ENCODE data around the gene PCNX3. TPM values are rescaled to one million over a fixed set of nuclear protein-coding genes. Genes with fewer than 3 reads are reported as not detected.

The PCNX3 gene
- total and polyA plus RNA-seq, 2 of the 13 experiments (the other 11 are each of a cell fraction or from before 2014, with no cell fraction given), result 16.2 to 23.0 TPM

GRCh38 chr11:65615229-65615949 is at the start of gene PCNX3 (continued):
- peak; percentile 95 for TF ChIP-seq ZBTB25 (CRISPR knock-in tag; IDR thresholded peaks at IDR 0.05)
- peak; percentile 60; the same call in 1 of the 2 replicates for TF ChIP-seq KDM5B (CRISPR knock-in tag; IDR thresholded peaks at IDR 0.05; ENCODE audit: borderline replicate concordance)
- TF ChIP-seq ZSCAN12 (CRISPR knock-in tag; IDR thresholded peaks at IDR 0.05), result no peak
- peak; percentile 74 for TF ChIP-seq TBX2 (CRISPR knock-in tag; IDR thresholded peaks at IDR 0.05; ENCODE audit: borderline replicate concordance)
- TF ChIP-seq BRD4 (CRISPR knock-in tag; IDR thresholded peaks at IDR 0.05), result no peak
- TF ChIP-seq IRX3 (CRISPR knock-in tag; IDR thresholded peaks at IDR 0.05; ENCODE audit: borderline replicate concordance, low read depth), result no peak
- TF ChIP-seq NRL (CRISPR knock-in tag; IDR thresholded peaks at IDR 0.05; ENCODE audit: borderline replicate concordance), result no peak
- peak; percentile 69; the same call in 1 of the 2 replicates for TF ChIP-seq DR1 (CRISPR knock-in tag; IDR thresholded peaks at IDR 0.05)
- no peak for TF ChIP-seq PAWR (CRISPR knock-in tag; IDR thresholded peaks at IDR 0.05; ENCODE audit: borderline replicate concordance)
- no peak for TF ChIP-seq MZF1 (CRISPR knock-in tag; IDR thresholded peaks at IDR 0.05; ENCODE audit: borderline replicate concordance)
- peak; percentile 18; the same call in 1 of the 2 replicates for TF ChIP-seq MYPOP (CRISPR knock-in tag; IDR thresholded peaks at IDR 0.05)
- 0 out of 2 replicates have a peak, but pooled peaks have one; percentile 15 for TF ChIP-seq ZNF598 (CRISPR knock-in tag; IDR thresholded peaks at IDR 0.05; ENCODE audit: borderline replicate concordance)
- peak; percentile 18; the same call in 1 of the 2 replicates for TF ChIP-seq RFXAP (CRISPR knock-in tag; IDR thresholded peaks at IDR 0.05; ENCODE audit: borderline replicate concordance)
- TF ChIP-seq GMEB2 (CRISPR knock-in tag; IDR thresholded peaks at IDR 0.05; ENCODE audit: low read depth), result no peak
- TF ChIP-seq SIX4 (CRISPR knock-in tag; IDR thresholded peaks at IDR 0.05), result no peak
- TF ChIP-seq TARDBP (CRISPR knock-in tag; IDR thresholded peaks at IDR 0.05), result peak; percentile 75; the same call in 1 of the 2 replicates
- TF ChIP-seq MEIS1 (CRISPR knock-in tag; IDR thresholded peaks at IDR 0.05; ENCODE audit: borderline replicate concordance), result peak; percentile 73; the same call in 1 of the 2 replicates
- TF ChIP-seq NFKB2 (CRISPR knock-in tag; IDR thresholded peaks at IDR 0.05; ENCODE audit: borderline replicate concordance), result 0 out of 2 replicates have a peak, but pooled peaks have one; percentile 16
- no peak for TF ChIP-seq NCOA1 (CRISPR knock-in tag; IDR thresholded peaks at IDR 0.05)
- no peak for TF ChIP-seq SMC3 (IDR thresholded peaks at IDR 0.05; ENCODE audit: low read length)
- no peak; the same call in 1 of the 2 replicates for TF ChIP-seq ZNF749 (CRISPR knock-in tag; IDR thresholded peaks at IDR 0.05; ENCODE audit: borderline replicate concordance)
- no peak for TF ChIP-seq FOXP1 (IDR thresholded peaks at IDR 0.05)
- no peak for TF ChIP-seq FOXP1 (CRISPR knock-in tag; IDR thresholded peaks at IDR 0.05)
- 0 out of 2 replicates have a peak, but pooled peaks have one; percentile 4 for TF ChIP-seq ZNF580 (CRISPR knock-in tag; IDR thresholded peaks at IDR 0.05; ENCODE audit: borderline replicate concordance, low read depth)
